Sigmoid colon (tissue), 7 donors: ENCODE results near the gene FBXO9. TPM values are rescaled to one million over a fixed set of nuclear protein-coding genes. Genes with fewer than 3 reads are reported as not detected.

ENCODE experiments used
- DNase-seq: peaks from one replicate; pipeline ENCODE4 v3.0.0-alpha.2; 2019
- H3K27ac ChIP-seq, 4 donors: fragments of 200-600 bp; sonication (generic); one replicate each; pipeline ENCODE4 v1.5.1; 2016 to 2019; ENCODE audit warnings: mild to moderate bottlenecking in 1 of 4
- H3K27me3 ChIP-seq, 3 donors: fragments of 200-600 bp; sonication (generic); one replicate each; pipeline ENCODE4 v1.5.1; 2019; ENCODE audit warnings: mild to moderate bottlenecking in 1 of 3
- H3K36me3 ChIP-seq, 4 donors: fragments of 200-600 bp; sonication (generic); one replicate each; pipeline ENCODE4 v1.5.1; 2016 to 2019
- H3K4me1 ChIP-seq, 4 donors: fragments of 200-600 bp; sonication (generic); one replicate each; pipeline ENCODE4 v1.5.1; 2017 to 2019
- H3K4me3 ChIP-seq, 4 donors: fragments of 200-600 bp; sonication (generic); one replicate each; pipeline ENCODE4 v1.5.1; 2017 to 2019; ENCODE audit warnings: mild to moderate bottlenecking in 2 of 4, moderate library complexity in 1 of 4
- H3K9me3 ChIP-seq, 4 donors: fragments of 200-600 bp in 3 of 4; sonication (generic) in 3 of 4; one replicate each; pipeline versions ENCODE4 v1.5.1 to v1.6.1; 2013 to 2019
- EP300 ChIP-seq, 4 donors: sonication (generic); formaldehyde crosslinking; IDR thresholded peaks; one replicate each; pipeline ENCODE4 v1.6.1; 2017; ENCODE audit warnings: antibody characterized with exemption in 4 of 4
- POLR2A ChIP-seq, 2 donors: fragments of 450-650 bp; IDR thresholded peaks; one replicate each; pipeline ENCODE4 v1.6.1; 2016; ENCODE audit warnings: antibody characterized with exemption in 2 of 2, mild to moderate bottlenecking in 2 of 2, moderate library complexity in 2 of 2
- POLR2AphosphoS5 ChIP-seq, 4 donors: sonication (generic); formaldehyde crosslinking; IDR thresholded peaks; one replicate each; pipeline ENCODE4 v1.6.1; 2017; ENCODE audit warnings: antibody characterized with exemption in 4 of 4
- WGBS, 2 donors: extraction: QIAGEN DNeasy Blood & Tissue Kit; methylation state at CpG; one replicate each; pipeline ENCODE4 v1.1.7; 2013; 5-methylcytosine and 5-hydroxymethylcytosine counted together
- intact Hi-C: fragments of 100-400 bp; cut with DNase I; formaldehyde crosslinking; loops from one replicate; pipeline ENCODE4 v1.15.1; 2023
- polyA plus RNA-seq, 3 donors: library from polyadenylated mRNA; stranded (reverse); fragments of 200-250 nt; gene quantifications; one replicate each; pipeline ENCODE4 v1.2.3, GENCODE V29; 2013
- total RNA-seq, 4 donors: library from RNA; depleted of rRNA; stranded (reverse); fragments of >200 nt; gene quantifications; one replicate each; pipeline ENCODE4 v1.1.0, GENCODE V29; 2016
- TF ChIP-seq, protein P1 (sequence below), 4 experiments: fragments of 450-650 bp in 3 of 4; fragments of 200-600 bp in 1 of 4; IDR thresholded peaks; one replicate each; pipeline ENCODE4 v1.5.1; 2016 to 2019; ENCODE audit warnings: antibody characterized with exemption in 4 of 4, mild to moderate bottlenecking in 3 of 4, moderate library complexity in 2 of 4
- donor health status: healthy with polysubstance abuse.
- donor health status: Bipolar disorder and iron deficiency.
- donor health status: healthy.

The FBXO9 gene
- total and polyA plus RNA-seq, 7 donors = 22.4 to 63.1 (median 41.9) TPM

DNA sequence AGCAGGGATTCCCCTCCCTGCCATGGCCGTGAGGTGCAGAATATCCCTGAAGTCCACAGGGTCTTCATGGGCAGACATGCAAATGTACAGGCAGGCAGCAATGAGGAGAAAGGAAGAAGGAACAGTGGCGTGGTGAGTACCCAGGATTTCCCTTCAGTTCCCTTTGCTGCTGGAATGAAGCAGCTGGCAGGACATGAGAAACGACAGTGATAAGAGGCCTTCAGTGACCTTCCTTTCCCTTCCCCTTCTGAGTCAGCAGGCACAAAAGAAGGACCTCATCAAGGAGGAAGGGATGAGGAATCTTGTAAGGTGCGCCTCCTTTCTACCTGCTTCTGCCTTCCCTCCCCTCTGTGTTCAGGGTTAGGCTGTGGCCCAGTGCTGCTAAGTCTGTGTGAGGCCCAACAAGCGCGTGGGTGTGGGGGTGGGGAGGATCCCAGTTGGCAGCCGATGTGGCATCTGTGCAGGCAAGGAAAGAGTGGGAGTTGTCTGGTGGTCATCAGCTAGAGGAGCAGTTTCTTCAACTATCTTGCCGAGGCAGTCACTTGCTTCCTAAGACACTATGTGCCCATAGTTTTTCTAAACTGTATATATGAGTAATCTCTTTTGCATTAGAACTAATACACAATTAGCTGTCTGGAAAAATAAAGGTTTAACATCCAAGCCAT, 29.5 kb upstream of the FBXO9 start:
- H3K9me3 ChIP-seq = no peaks in the 10 kb centered on the region
- intact Hi-C loops = no loop called here

DNA sequence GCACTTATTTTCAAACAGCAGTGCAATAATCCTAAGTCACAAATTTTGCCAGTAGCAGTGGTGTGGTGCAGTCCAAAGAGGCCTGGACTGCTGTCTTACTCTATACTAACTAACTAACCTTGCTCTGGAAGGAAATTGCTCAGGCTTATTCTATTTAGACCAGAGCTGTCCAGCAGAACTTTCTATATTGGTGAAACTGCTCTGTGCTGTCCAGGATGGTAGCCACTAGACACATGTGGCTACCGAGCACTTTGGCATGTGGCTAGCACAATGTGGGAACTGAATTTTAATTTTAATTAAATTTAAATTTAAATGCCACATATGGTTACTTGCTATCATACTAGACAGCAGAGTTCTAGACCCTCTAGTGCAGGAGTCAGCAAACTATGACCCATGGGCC, 27.1 kb upstream of the FBXO9 start:
- Histone ChIP-seq H3K9me3 (no peaks in the 10 kb centered on the region), H3K27me3 (no peaks in the 10 kb centered on the region), H3K4me3 (no peak overlapping the region), H3K36me3 (peaks cover 7 to 60% (median 12%) of the 10 kb centered on the region in 4 donors), H3K4me1 (peaks cover 0 to 49% (median 37%) of the 10 kb centered on the region in 4 donors), H3K27ac (no peak overlapping the region)
- intact Hi-C loops = no loop called here
- 44 to 96% methylated on average over 1 of the region's 1 CpG for WGBS, 2 donors
- no peak for DNase-seq
- TF ChIP-seq EP300 (IDR thresholded peaks at IDR 0.05) (no peak), POLR2A (IDR thresholded peaks at IDR 0.05) (no peak), POLR2AphosphoS5 (IDR thresholded peaks at IDR 0.05) (no peak)
- TF ChIP-seq, protein P1, sequence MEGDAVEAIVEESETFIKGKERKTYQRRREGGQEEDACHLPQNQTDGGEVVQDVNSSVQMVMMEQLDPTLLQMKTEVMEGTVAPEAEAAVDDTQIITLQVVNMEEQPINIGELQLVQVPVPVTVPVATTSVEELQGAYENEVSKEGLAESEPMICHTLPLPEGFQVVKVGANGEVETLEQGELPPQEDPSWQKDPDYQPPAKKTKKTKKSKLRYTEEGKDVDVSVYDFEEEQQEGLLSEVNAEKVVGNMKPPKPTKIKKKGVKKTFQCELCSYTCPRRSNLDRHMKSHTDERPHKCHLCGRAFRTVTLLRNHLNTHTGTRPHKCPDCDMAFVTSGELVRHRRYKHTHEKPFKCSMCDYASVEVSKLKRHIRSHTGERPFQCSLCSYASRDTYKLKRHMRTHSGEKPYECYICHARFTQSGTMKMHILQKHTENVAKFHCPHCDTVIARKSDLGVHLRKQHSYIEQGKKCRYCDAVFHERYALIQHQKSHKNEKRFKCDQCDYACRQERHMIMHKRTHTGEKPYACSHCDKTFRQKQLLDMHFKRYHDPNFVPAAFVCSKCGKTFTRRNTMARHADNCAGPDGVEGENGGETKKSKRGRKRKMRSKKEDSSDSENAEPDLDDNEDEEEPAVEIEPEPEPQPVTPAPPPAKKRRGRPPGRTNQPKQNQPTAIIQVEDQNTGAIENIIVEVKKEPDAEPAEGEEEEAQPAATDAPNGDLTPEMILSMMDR (IDR thresholded peaks at IDR 0.05) = no peak

More for the DNA sequence above, 29.5 kb upstream of the FBXO9 start:
- Histone ChIP-seq H3K36me3 (peaks cover 8 to 72% (median 10%) of the 10 kb centered on the region in 4 donors), H3K4me3 (no peak overlapping the region), H3K27ac (peak overlapping the region in 3 of 4 donors; percentile 11 to 45 (median 41)), H3K4me1 (peaks cover 0 to 32% (median 24%) of the 10 kb centered on the region in 4 donors), H3K27me3 (no peaks in the 10 kb centered on the region)
- DNase-seq = no peak
- TF ChIP-seq, protein P1 (IDR thresholded peaks at IDR 0.05) = no peak
- TF ChIP-seq POLR2AphosphoS5 (IDR thresholded peaks at IDR 0.05) (no peak), EP300 (IDR thresholded peaks at IDR 0.05) (no peak), POLR2A (IDR thresholded peaks at IDR 0.05) (no peak)
- 86% methylated on average over 8 of the region's 8 CpGs for WGBS, 2 donors

DNA sequence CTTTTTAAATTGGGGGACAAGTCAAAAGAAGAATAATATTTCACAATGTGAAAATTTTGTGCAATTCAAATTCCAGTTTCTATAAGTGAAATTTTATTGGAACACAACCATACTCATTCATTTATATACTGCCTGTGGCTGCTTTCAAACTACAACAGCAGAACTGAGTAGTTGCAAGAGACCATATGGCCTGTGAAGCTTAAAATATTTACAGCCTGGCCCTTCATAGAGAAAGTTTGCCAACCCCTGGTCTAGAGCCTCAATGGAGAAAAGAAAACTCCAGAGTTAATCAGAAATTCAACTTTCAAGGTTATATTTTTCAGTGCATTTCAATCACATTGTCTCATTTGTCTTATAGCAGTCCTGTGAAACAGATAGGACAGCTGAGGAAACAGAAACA, 26.6 kb upstream of the FBXO9 start:
- intact Hi-C loops = no loop called here
- Histone ChIP-seq H3K4me3 (no peak overlapping the region), H3K36me3 (peaks cover 7 to 60% (median 12%) of the 10 kb centered on the region in 4 donors), H3K4me1 (peaks cover 0 to 49% (median 37%) of the 10 kb centered on the region in 4 donors), H3K27me3 (no peaks in the 10 kb centered on the region), H3K27ac (no peak overlapping the region), H3K9me3 (no peaks in the 10 kb centered on the region)
- DNase-seq = no peak
- TF ChIP-seq POLR2AphosphoS5 (IDR thresholded peaks at IDR 0.05) (no peak), POLR2A (IDR thresholded peaks at IDR 0.05) (no peak), EP300 (IDR thresholded peaks at IDR 0.05) (no peak)
- TF ChIP-seq, protein P1 (IDR thresholded peaks at IDR 0.05) = no peak

DNA sequence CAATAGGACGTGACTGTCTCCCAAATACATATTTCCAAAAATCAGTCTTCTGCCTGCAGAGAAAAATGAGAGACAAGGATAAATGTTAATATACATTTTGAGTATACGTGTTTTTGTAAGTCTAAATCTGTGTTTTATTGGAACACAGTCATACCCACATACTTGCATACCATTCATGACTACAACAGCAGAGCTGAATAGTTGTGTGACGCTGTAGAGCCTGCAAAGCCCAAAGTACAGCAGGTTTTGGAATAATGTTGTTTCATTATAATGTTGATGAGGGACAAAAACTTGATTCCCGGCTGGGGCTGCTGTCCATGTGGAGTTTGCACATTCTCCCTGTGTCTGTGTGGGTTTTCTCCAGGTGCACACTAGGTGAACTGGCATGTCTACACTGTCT, 23.8 kb upstream of the FBXO9 start:
- Histone ChIP-seq H3K36me3 (peaks cover 0 to 45% (median 12%) of the 10 kb centered on the region in 4 donors), H3K9me3 (no peaks in the 10 kb centered on the region), H3K4me1 (peaks cover 0 to 43% (median 39%) of the 10 kb centered on the region in 4 donors), H3K27me3 (no peaks in the 10 kb centered on the region), H3K27ac (peak overlapping the region in 3 of 4 donors; percentile 38 to 60 (median 54)), H3K4me3 (no peak overlapping the region)
- WGBS, 2 donors = 92 to 93% methylated on average over 4 of the region's 4 CpGs
- DNase-seq = no peak
- TF ChIP-seq, protein P1 (IDR thresholded peaks at IDR 0.05) = no peak
- TF ChIP-seq EP300 (IDR thresholded peaks at IDR 0.05) (no peak), POLR2A (IDR thresholded peaks at IDR 0.05) (no peak)
- intact Hi-C loops = no loop called here
